IPS-15b (cell line): ENCODE results near the gene NPHP4.

Source experiments
- H3K27me3 ChIP-seq: one replicate; pipeline ENCODE4 v1.6.1; 2013; ENCODE audit warnings: low read length; ENCODE audit not compliant: control insufficient read depth, insufficient read depth
- H3K36me3 ChIP-seq: one replicate; pipeline ENCODE4 v1.6.1; 2013; ENCODE audit warnings: low read length; ENCODE audit not compliant: control insufficient read depth, insufficient read depth
- H3K4me1 ChIP-seq: one replicate; pipeline ENCODE4 v1.6.1; 2013; ENCODE audit warnings: mild to moderate bottlenecking, low read length; ENCODE audit not compliant: control insufficient read depth, insufficient read depth
- H3K4me3 ChIP-seq: one replicate; pipeline ENCODE4 v1.5.1; 2013; ENCODE audit warnings: low read depth, low read length
- H3K9ac ChIP-seq: one replicate; pipeline ENCODE4 v1.6.1; 2013; ENCODE audit warnings: low read depth, mild to moderate bottlenecking, low read length
- H3K9me3 ChIP-seq: one replicate; pipeline ENCODE4 v1.6.1; 2013; ENCODE audit warnings: mild to moderate bottlenecking, low read length; ENCODE audit not compliant: control insufficient read depth, insufficient read depth

NPHP4 gene

DNA sequence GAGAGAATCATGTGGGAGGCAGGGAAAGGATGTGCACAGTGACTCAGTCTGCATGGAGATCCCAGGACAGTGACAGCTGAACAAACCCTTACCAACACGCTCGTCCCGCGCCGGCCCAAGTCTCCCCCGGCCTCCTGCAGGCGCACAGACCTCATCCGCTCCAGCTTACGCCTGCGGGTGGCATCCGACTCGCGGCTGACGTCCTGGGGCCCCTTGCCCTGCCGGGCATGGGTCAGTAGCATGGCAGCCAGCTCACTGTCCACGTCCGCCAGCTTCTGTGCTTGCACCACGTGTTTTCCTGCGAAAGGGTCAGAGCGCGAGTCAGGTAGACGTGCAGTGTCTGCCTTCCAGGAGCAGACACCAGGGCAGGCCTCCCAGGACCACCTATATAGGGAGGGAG lies 115.2 kb downstream of the NPHP4 start:
- no peak overlapping the region for H3K9ac ChIP-seq
- no peaks in the 10 kb centered on the region for H3K9me3 ChIP-seq
- H3K36me3 ChIP-seq = peaks cover 24% of the 10 kb centered on the region
- no peak overlapping the region for H3K4me3 ChIP-seq
- no peaks in the 10 kb centered on the region for H3K27me3 ChIP-seq
- no peaks in the 10 kb centered on the region for H3K4me1 ChIP-seq

GRCh38 chr1:5876094-5876650 lies 116.1 kb downstream of the NPHP4 start:
- H3K9me3 ChIP-seq = no peaks in the 10 kb centered on the region
- H3K36me3 ChIP-seq = peaks cover 23% of the 10 kb centered on the region
- no peaks in the 10 kb centered on the region for H3K27me3 ChIP-seq
- H3K4me3 ChIP-seq = no peak overlapping the region
- H3K9ac ChIP-seq = no peak overlapping the region
- H3K4me1 ChIP-seq = no peaks in the 10 kb centered on the region

DNA sequence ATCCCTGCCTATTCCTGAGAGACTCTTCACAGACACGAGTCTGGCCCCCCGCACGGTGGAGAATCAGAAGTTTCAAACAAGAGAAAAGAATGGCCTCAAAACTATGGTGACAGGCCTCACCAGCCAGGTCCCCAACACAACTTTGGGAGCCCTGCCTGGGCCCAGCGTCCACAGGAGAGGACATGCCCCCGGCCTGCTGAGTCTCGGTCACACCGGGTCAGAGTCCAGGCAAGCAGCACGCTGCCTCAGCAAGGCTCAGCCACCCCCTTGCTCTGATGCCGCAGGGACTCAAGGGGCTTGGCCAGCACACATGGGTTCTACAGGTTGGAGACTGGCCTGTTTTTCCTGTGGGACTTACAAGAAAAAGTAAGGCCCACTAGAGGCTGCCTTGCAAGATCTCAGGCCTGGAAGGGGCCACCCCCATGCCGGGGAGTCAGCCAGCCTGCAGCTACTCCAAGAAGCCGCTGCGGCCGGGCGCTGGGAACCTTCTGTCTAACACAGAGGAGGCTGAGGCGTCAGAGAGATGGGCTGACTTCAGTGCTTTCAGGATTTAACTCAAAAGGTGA lies 116.8 kb downstream of the NPHP4 start:
- Histone ChIP-seq H3K27me3 (no peaks in the 10 kb centered on the region), H3K36me3 (peaks cover 20% of the 10 kb centered on the region), H3K4me3 (no peak overlapping the region), H3K9me3 (no peaks in the 10 kb centered on the region), H3K4me1 (no peaks in the 10 kb centered on the region), H3K9ac (no peak overlapping the region)

DNA sequence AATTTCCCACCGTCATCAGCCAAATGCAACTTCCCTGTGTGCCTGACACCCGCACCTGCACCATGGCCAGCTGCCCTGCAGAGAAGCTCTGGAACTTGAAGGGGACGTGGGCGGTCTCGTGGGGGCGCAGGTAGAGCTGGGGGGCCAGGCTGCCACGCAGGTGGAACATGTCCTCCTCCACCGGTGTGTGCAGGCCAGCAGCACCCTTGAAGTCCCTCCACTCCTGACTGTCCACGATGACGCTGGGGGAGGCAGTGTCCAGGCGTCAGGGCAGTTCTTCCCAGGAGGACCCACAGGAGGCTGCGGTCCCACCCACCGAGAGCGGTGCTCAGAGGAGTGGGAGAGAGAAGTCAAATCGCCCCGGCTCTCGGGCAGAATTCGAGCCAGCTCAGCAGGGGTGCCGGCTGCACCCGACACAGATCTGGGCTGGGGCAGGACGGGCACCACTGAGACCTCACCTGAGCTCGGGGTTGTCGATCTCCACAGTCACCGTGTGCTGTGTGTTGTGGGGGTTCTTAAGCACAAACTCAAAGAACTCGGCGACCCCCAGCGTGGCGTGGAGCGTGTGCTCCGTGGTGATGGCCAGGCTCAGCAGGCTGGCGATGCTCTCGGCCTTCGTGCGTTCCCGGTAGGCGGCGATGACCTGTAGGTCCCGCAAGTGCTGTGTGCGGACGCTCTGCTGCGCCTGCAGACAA lies 117.7 kb downstream of the NPHP4 start:
- Histone ChIP-seq H3K4me3 (no peak overlapping the region), H3K9ac (no peak overlapping the region), H3K27me3 (no peaks in the 10 kb centered on the region), H3K4me1 (no peaks in the 10 kb centered on the region), H3K36me3 (peaks cover 13% of the 10 kb centered on the region), H3K9me3 (no peaks in the 10 kb centered on the region)

- Histone ChIP-seq H3K9me3 (no peaks in the 10 kb centered on the region), H3K27me3 (no peaks in the 10 kb centered on the region), H3K9ac (no peak overlapping the region), H3K36me3 (peaks cover 11% of the 10 kb centered on the region), H3K4me1 (no peaks in the 10 kb centered on the region), H3K4me3 (no peak overlapping the region)
These were observed 118.7 kb downstream of the NPHP4 start for GRCh38 chr1:5873556-5873955.

GRCh38 chr1:5872886-5873285 lies 119.3 kb downstream of the NPHP4 start:
- no peak overlapping the region for H3K9ac ChIP-seq
- no peaks in the 10 kb centered on the region for H3K9me3 ChIP-seq
- H3K27me3 ChIP-seq = no peaks in the 10 kb centered on the region
- no peak overlapping the region for H3K4me3 ChIP-seq
- no peaks in the 10 kb centered on the region for H3K4me1 ChIP-seq
- H3K36me3 ChIP-seq = peaks cover 11% of the 10 kb centered on the region

- Histone ChIP-seq H3K4me1 (no peaks in the 10 kb centered on the region), H3K9me3 (no peaks in the 10 kb centered on the region), H3K36me3 (peaks cover 10% of the 10 kb centered on the region), H3K27me3 (no peaks in the 10 kb centered on the region), H3K4me3 (no peak overlapping the region), H3K9ac (no peak overlapping the region)
These were observed 123.2 kb downstream of the NPHP4 start for GRCh38 chr1:5868931-5869500.

DNA sequence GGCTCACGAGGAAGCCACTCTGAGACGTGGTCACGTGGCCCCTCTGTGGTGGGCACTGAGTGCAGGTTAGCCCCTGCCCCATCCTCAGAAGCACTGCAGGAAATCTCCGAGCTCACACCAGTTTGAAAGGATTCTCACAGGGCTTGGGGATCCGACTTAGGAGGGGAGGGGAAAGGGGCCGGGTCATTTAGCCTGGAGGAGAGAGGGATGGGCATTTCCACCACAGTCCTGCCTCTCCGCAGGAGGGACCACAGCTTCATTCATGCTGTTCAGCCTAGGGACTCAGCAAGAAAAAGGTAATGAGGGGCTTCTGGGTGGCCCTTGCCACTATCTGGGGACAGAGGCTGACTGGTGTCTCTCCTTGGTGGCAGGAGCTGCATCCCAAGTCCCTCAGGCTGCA lies 126.5 kb downstream of the NPHP4 start:
- Histone ChIP-seq H3K27me3 (no peaks in the 10 kb centered on the region), H3K4me1 (no peaks in the 10 kb centered on the region), H3K36me3 (peaks cover 10% of the 10 kb centered on the region), H3K4me3 (no peak overlapping the region), H3K9me3 (no peaks in the 10 kb centered on the region), H3K9ac (no peak overlapping the region)

GRCh38 chr1:5865056-5865455 lies 127.2 kb downstream of the NPHP4 start:
- H3K4me3 ChIP-seq = no peak overlapping the region
- H3K9ac ChIP-seq = no peak overlapping the region
- H3K9me3 ChIP-seq = no peaks in the 10 kb centered on the region
- H3K36me3 ChIP-seq = peaks cover 10% of the 10 kb centered on the region
- H3K27me3 ChIP-seq = no peaks in the 10 kb centered on the region
- H3K4me1 ChIP-seq = no peaks in the 10 kb centered on the region

DNA sequence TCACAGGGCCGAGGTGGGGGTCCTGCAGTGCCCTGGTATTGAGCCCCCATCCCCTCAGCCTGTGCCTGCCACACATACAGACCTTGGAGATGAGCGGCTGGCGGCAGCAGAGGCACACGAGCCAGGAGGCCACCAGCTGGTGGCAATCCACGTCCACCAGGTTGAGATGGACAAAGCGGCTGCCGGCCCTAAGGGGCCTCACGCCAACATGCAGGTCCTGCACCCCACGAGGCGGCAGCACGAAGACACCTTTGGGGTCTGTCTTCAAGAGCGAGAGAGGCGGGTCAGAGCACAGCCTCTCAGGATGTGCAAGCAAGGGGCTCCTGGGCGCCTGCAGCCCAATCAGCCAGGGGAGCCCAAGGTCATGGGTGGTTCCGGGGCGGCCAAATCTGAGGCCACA lies 128.0 kb downstream of the NPHP4 start:
- no peak overlapping the region for H3K9ac ChIP-seq
- H3K4me1 ChIP-seq = no peaks in the 10 kb centered on the region
- no peaks in the 10 kb centered on the region for H3K27me3 ChIP-seq
- no peak overlapping the region for H3K4me3 ChIP-seq
- peaks cover 13% of the 10 kb centered on the region for H3K36me3 ChIP-seq
- no peaks in the 10 kb centered on the region for H3K9me3 ChIP-seq

DNA sequence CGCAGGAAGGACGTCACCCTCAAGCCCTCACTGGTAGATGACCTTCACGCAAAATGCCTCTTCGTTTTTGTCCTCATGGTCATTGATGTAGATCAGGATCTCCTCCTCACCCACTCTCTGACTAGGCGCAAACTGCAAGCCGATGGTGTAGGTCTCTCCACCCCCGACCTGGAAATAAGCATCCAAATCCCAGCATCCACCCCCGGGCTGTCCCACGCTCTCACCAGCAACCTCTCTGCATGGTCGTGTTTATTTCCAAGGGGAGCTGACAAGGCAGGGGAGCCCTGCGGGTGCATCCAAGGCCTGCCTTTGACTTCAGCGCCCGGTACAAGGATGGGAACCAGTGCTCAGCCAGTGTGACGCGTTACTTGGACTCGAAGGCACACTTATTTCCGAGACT lies 129.0 kb downstream of the NPHP4 start:
- Histone ChIP-seq H3K36me3 (peaks cover 13% of the 10 kb centered on the region), H3K9me3 (no peaks in the 10 kb centered on the region), H3K4me1 (no peaks in the 10 kb centered on the region), H3K27me3 (no peaks in the 10 kb centered on the region), H3K9ac (no peak overlapping the region), H3K4me3 (no peak overlapping the region)
